HG03159 (cell line): Measurements from ENCODE around the gene GOLGA6C.
"Not testable (repeated sequence)": the region's sequence is repeated elsewhere in the genome, so short reads cannot be mapped to it uniquely, and the experiment has no call there.

Experiments used
- ATAC-seq: cut with Tn5 transposase; IDR thresholded peaks from one replicate; pipeline ENCODE4 v1.9.1; 2021; ENCODE audit warnings: mild to moderate bottlenecking, moderate library complexity; ENCODE audit not compliant: unreplicated experiment

Gene GOLGA6C

GRCh38 chr15:75227663-75228280 lies 30.4 kb upstream of the GOLGA6C start:
- no peak for ATAC-seq

GRCh38 chr15:75228787-75229186 lies 29.3 kb upstream of the GOLGA6C start:
- ATAC-seq = no peak

DNA sequence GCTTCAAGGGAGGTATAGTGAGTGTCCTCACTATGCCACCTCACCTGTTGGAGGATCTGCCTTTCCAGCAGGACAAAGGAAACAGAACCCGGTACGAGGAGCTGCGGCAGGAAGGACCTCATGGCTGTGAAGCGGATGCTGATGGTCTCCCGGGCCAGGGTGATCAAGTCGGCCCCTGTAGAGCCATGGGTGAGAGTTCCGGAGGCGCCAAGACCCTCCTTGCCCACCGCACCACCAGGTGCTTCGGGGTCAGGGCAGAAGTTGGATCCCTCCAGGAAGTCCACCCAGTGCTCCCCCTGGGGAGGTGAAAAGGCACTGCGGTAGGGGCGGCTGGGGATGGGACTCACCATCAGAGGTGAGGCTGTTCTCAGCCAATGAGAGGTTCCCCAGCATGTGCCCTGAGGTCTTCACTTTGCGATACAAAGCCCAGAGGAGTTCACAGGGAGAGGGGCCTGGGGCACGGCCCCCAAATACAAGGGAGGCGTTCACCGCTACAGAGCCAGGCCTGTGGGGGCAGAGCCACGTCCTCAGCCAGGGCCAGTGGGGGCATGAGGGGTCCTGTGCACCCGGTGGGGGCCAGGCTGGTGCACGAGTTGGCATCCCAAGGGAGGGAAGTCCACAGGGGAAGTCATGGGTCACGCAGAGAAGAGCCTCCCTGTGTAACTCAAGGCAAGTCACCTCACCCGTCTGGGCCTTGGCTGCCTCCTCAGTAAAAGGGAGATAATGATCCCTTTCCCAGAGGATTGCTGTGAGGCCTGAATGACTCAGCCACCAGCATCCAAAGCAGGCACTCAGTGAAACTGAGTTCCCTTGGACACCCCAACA lies 28.7 kb upstream of the GOLGA6C start:
- ATAC-seq = no peak

DNA sequence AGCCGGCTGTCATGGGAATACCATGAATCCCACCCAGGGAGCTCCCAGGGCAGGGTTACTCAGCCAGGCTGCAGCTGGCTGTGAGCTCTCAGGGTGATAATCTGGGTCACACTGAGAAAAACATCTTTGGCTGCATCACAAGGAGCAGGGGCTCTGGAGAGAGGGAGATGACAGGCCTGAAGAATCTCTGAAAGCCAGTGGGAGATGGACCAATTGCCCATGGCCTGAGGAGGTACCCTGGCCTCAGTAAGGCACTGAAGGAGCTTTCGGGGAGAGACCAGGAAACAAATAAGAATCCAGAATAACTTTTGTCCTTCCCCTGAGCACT lies 28.2 kb upstream of the GOLGA6C start:
- ATAC-seq = no peak

DNA sequence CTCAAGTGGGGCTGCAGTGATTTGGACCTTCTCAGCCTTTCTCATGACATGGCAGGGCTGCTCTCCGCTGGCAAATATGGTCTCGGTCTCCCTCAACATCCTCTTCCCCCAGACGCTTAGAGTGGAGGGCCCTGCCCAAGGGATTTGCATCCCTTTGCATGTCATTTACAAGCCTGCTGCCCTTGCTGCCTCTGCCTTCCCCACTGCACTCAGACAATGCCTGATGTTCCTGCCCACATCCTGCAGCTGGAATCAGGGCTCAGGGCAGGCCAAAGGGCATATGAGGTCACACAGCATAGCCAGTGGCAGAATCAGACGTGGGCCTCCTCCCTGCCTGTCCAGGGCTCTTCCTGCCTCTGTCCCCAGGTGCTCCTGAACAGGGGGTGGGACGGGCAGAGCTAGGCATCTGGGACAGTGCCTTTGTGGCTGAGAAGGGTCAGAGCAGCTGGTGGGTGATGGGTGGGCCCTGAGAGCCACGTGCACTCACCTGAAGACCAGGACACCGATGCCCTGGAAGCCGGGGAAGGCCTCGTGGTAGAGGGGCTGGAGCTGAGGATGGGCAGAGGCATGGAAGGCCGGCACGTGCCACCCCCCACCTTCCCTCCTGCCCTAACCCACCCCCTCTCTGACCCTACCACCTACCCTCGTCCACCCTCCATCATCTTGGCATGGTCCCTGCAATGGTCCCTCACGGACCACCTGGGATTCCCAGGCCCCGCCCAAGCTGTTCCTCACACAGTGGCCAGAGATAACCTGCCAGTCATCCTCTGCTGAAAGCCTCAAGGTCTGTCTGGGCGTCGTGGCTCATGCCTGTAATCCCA lies 27.4 kb upstream of the GOLGA6C start:
- no peak for ATAC-seq

DNA sequence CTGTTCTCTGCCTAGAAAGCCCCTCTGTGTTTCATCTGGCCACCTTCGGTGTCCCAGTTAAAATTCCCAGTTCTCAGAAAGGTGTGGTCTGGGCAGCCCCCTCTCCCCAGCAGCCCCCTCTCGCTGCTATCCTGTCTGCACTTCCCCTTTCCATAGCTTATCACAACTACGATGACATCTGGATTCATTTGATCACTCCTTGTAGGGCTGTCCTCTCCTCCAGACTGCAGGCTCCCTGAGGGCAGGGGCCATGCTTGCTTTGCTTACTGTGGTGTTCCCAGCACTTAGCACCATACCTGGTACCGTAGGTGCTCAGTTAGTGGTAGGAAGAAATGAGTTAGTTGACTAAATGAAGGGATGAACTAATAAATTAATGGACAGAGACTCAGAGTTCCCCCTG lies 26.3 kb upstream of the GOLGA6C start:
- no peak for ATAC-seq

DNA sequence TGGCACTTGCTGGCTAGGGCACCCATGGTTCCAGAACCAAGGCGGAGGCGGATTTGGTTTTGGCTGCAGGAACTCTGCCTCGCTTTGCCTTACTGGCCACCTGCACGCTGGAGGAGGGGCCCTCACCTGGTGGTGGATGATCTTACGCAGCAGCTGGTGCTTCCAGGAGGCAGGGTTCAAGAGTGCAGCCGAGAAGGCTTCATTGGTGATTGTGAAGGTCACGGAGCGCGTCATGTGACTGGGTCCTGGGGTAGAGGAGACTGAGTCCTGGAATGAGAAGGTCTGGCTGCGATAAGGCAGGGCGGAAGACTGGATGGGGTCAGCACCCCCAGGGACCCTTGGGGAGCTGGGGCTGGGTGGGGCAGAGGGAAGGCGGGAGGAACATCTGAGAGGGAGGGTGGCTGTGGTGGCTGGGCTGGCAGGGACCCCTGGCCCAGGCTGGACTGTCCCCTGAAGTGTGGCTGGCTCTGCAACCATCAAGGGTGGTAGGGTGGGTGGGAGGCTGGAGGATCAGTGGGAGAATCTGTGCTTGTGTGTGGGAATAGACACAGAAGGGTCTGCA lies 25.8 kb upstream of the GOLGA6C start:
- no peak for ATAC-seq

DNA sequence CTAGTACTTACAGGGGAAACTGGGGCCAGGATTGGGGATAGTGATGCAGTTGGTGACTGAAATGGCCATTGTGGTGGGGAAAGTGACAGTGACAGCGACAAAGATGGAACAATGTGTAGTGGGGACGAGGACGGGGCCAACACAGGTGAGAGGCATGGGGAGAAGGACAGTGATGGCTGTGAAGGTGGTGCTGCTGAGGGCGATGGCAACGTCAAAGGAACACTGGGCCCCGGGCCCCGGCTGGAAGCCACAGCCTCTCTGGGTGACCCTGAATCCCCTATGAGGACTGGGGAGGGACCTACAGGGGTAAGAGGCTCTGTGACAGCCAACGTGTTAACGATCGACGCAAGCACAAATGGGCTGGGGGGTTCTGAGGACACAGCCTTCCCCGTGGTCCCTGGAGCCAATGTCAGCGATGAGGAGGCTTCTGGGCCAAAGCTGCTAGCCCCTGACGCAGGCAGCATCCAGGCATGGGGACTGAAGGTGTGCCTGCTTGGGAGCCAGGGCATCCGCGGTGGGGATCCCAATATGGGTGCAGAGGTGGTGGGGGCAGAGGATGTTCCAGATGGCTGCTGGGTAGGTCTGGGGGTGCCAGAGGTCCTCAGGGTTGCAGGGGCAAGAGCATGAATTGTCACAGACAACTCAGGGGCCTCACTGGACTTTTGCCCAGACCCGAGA lies 25.2 kb upstream of the GOLGA6C start:
- ATAC-seq = no peak

GRCh38 chr15:75233504-75234190 lies 24.5 kb upstream of the GOLGA6C start:
- ATAC-seq = no peak

DNA sequence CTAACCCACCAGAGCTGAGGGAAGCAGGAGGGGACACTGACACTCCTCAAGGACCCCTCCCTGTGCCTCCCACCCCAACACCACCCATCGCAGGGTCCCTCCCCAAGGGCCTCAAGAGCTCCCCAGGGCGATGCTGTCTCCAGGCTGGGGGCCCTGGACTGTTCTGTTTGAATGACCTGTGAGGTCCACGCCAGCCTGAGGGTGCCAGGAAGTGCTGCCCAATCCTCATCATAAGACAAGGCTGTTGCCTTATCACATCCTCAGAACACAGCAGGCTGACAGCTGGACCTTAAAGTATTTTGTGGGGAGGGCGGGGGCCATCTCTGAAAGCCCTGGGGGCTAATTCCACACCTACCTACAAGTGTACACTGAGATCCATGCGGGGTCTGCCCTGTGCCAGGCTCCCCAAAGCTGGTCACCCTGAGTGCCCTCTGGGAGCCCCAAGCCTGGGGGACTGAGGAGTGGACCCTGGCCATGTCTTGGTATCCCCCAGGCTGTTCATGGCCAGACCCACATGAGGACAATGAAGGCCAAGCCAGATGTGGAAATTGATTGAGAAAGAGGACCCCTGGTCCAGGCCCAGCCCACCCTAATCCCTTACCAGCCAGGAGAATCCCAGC lies 23.8 kb upstream of the GOLGA6C start:
- no peak for ATAC-seq

DNA sequence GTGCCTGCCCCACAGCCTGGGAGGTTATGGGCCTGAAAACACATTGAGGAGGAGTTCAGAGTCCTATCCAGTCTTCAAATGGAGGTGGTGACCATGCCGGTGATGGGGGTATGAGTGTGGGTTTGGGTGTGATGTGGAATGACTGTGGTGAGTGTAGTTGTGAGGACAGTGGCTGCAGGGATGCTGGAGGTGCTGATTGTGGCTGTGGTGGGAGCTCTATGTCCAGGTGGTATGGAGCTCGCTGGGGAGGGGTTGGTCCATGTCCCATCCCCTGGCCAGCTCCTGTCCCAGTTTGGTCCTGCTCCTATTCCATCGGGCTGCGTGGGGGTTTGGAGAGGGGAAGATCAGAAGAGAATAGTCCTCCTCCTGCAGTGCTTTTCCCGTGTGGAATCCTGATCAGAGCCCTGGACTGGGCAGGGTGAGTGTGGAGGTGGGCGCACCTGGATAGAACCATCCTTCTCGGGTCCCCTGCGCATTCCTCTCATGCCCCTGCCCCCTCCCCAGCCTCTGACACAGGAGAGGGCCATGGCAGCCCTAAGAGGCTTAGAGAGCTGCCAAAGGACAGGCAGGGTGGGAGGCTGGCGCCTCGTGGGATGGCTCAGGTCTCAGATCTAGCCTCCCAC lies 23.0 kb upstream of the GOLGA6C start:
- no peak for ATAC-seq

GRCh38 chr15:75235760-75236729 lies 22.1 kb upstream of the GOLGA6C start:
- no peak for ATAC-seq

- no peak for ATAC-seq
Measured at GRCh38 chr15:75237316-75237982, 20.7 kb upstream of the GOLGA6C start.

DNA sequence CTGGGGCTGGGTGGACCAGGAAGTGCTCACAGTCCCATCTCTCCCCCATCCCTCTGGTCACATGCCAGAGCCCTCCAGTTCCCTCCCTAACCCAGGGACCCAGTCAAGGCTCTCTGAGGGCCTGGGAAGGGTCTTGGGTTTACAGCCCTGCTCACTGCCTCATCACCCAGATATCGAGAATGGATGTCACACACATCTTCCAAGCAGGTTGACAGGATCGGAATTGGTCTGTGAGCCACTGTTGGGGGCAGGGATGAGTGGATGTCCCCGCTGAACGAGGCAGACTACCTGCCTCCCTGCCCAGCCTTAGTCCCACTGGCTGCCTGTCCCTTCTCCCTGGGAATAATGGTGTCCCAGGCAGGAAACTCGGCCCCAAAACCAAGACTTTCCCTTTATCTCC lies 20.0 kb upstream of the GOLGA6C start:
- no peak for ATAC-seq

- ATAC-seq = not testable (repeated sequence)
Measured at GRCh38 chr15:75245741-75246140, 12.4 kb upstream of the GOLGA6C start.

GRCh38 chr15:75248991-75249390 lies 9.1 kb upstream of the GOLGA6C start:
- not testable (repeated sequence) for ATAC-seq

- no peak for ATAC-seq
Measured at GRCh38 chr15:75249726-75250125, 8.4 kb upstream of the GOLGA6C start.

- not testable (repeated sequence) for ATAC-seq
Measured at GRCh38 chr15:75251343-75251742, 6.8 kb upstream of the GOLGA6C start.
